ENCODE measurements around the gene DXO. TPM values are rescaled to one million over a fixed set of nuclear protein-coding genes. Genes with fewer than 3 reads are reported as not detected.
"Not testable (repeated sequence)": the region's sequence is repeated elsewhere in the genome, so short reads cannot be mapped to it uniquely, and the experiment has no call there.

Gene DXO
- total RNA-seq, 1 donor from 2014 or later = 8.4 TPM

DNA sequence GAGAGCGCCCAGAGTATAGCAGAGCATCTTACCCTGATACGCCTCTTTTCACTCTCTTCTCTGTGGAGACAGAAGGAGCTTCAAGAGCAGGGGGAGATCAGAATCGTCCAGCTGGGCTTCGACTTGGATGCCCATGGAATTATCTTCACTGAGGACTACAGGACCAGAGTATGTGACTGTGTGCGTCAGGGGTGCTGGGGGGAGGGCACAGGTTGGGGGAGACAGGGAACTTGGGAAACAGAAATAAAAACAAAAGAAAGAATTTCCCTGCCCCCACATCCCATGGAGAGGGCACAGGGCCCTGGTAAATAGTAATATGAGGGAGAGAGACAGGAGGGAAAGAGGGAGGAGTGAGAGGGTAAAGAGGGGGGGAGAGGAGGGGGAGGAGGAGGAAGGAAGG, 6.9 kb upstream of the DXO start:
- DNase-seq (ENCODE audit: low read depth) (no peak), FAIRE-seq (no peak)
- Histone ChIP-seq H3K27me3 (ENCODE audit: control insufficient read depth, insufficient read depth, low read length) (no peaks in the 10 kb centered on the region), H3K36me3 (ENCODE audit: control insufficient read depth, insufficient read depth, low read length) (no peaks in the 10 kb centered on the region), H3K4me3 (ENCODE audit: low read depth, low read length) (no peak overlapping the region)
- TF ChIP-seq, protein P1, sequence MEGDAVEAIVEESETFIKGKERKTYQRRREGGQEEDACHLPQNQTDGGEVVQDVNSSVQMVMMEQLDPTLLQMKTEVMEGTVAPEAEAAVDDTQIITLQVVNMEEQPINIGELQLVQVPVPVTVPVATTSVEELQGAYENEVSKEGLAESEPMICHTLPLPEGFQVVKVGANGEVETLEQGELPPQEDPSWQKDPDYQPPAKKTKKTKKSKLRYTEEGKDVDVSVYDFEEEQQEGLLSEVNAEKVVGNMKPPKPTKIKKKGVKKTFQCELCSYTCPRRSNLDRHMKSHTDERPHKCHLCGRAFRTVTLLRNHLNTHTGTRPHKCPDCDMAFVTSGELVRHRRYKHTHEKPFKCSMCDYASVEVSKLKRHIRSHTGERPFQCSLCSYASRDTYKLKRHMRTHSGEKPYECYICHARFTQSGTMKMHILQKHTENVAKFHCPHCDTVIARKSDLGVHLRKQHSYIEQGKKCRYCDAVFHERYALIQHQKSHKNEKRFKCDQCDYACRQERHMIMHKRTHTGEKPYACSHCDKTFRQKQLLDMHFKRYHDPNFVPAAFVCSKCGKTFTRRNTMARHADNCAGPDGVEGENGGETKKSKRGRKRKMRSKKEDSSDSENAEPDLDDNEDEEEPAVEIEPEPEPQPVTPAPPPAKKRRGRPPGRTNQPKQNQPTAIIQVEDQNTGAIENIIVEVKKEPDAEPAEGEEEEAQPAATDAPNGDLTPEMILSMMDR (IDR thresholded peaks at IDR 0.05; ENCODE audit: insufficient read depth, low read length, severe bottlenecking) = no peak

DNA sequence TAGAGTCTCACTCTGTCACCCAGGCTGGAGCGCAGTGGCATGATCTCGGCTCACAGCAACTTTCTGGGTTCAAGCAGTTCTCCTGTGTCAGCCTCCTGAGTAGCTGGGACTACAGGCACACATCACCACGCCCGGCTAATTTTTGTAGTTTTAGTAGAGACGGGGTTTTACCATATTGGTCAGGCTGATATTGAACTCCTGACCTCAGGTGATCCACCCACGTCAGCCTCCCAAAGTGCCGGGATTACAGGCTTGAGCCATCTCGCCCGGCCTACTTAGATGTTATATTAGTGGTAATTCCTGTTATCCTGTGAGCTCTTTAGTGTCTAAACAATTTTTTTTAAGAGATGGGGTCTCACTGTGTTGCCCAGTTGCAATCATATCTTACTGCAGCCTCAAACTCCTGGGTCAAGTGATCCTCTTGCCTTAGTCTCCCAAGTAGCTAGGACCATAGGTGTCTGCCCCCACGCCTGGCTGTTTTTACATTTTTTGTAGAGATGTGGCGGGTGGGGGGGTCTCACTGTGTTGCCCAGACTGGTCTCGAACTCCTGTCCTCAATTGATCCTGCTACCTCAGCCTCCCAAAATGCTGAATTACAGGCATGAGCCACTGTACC, 6.0 kb upstream of the DXO start:
- no peak overlapping the region for H3K4me3 ChIP-seq (ENCODE audit: low read depth, low read length)
- no peaks in the 10 kb centered on the region for H3K36me3 ChIP-seq (ENCODE audit: control insufficient read depth, insufficient read depth, low read length)
- H3K27me3 ChIP-seq (ENCODE audit: control insufficient read depth, insufficient read depth, low read length) = no peaks in the 10 kb centered on the region
- FAIRE-seq (no peak), DNase-seq (ENCODE audit: low read depth) (no peak)
- TF ChIP-seq, protein P1 (IDR thresholded peaks at IDR 0.05; ENCODE audit: insufficient read depth, low read length, severe bottlenecking) = no peak

DNA sequence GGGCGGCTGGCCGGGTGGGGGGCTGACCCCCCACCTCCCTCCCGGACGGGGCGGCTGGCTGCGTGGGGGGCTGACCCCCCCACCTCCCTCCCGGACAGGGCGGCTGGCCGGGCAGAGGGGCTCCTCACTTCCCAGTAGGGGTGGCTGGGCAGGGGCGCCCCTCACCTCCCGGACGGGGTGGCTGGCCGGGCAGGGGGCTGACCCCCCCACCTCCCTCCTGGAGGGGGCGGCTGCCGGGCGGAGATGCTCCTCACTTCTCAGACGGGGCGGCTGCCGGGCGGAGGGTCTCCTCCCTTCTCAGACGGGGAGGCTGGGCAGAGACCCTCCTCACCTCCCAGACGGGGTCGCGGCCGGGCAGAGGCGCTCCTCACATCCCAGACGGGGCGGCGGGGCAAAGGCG, 4.1 kb upstream of the DXO start:
- not testable (repeated sequence) for H3K36me3 ChIP-seq (ENCODE audit: control insufficient read depth, insufficient read depth, low read length); H3K27me3 ChIP-seq (ENCODE audit: control insufficient read depth, insufficient read depth, low read length); H3K4me3 ChIP-seq (ENCODE audit: low read depth, low read length); FAIRE-seq; DNase-seq (ENCODE audit: low read depth)

DNA sequence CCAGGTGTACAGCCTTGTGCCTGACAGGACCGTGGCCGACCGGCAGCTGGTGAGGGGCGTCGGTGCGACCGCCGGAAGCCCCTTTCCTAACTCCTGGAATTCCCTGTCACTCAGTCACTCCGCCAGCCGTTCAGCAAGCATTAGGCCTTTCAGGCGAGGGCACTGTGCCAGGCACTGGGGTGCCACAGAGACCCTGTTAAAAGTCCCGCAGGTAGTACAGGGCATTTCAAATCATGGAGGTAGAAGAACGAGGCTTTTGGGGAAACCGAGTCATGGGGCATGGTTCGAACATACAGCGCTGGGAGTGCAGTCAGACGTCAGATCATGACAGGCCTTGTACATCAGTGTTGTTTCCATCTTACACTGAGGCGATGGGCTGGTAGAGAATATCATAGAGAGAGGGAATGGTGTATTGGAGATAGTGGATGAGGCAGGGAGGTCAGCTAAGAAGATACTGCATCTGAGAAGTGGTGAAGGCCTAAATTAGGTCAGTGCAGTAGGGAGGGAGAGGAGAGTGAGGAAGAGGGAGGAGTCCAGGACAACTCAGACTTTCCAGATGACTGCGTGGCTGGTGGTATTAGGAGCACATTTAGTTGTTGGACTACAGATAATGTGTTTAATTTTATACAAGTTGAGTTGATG, 892 bp upstream of the DXO start:
- FAIRE-seq = no peak
- TF ChIP-seq, protein P1 (IDR thresholded peaks at IDR 0.05; ENCODE audit: insufficient read depth, low read length, severe bottlenecking) = no peak
- Histone ChIP-seq H3K36me3 (ENCODE audit: control insufficient read depth, insufficient read depth, low read length) (peaks cover 12% of the 10 kb centered on the region), H3K4me3 (ENCODE audit: low read depth, low read length) (peak overlapping the region; percentile 50), H3K27me3 (ENCODE audit: control insufficient read depth, insufficient read depth, low read length) (no peaks in the 10 kb centered on the region)
- peak; percentile 38 for DNase-seq (ENCODE audit: low read depth)

DNA sequence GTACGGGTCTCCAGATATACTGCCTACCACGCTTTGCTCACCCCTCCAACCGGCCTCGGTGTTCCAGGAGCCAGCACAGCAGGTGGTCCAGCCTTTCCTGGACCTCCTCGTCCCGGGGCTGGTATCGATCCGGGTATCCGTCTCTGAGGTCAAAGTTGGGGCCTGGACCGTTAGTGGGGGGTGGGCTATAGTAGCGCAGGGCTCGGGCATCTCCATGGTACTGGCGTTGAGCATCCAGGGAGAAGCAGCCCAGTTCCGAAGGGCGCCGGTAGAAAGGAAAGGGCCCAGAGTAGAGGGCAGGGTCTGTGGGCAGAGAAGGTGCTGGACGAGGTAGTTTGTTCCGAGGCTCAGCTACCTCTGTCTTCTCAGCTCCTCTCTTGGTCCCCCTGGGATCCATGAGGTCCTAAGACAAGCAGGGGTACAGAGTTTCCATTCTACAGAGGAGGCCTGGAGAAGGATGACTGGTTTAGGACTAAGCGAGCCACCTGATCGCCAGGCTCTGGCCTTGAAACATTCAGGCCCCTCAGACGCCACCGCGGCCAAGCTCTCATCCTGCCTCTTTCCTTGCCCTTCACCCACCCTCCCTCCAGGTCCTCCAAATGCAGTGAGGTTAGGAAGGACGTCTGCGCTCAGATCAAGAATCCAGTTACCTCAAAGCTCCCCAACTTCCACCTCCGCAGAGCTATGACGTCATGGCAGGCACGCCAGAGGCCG, 502 bp downstream of the DXO start:
- FAIRE-seq (no peak), DNase-seq (ENCODE audit: low read depth) (no peak)
- peaks cover 20% of the 10 kb centered on the region for H3K36me3 ChIP-seq (ENCODE audit: control insufficient read depth, insufficient read depth, low read length)
- peak overlapping the region; percentile 50 for H3K4me3 ChIP-seq (ENCODE audit: low read depth, low read length)
- TF ChIP-seq, protein P1 (IDR thresholded peaks at IDR 0.05; ENCODE audit: insufficient read depth, low read length, severe bottlenecking) = no peak
- no peaks in the 10 kb centered on the region for H3K27me3 ChIP-seq (ENCODE audit: control insufficient read depth, insufficient read depth, low read length)

DNA sequence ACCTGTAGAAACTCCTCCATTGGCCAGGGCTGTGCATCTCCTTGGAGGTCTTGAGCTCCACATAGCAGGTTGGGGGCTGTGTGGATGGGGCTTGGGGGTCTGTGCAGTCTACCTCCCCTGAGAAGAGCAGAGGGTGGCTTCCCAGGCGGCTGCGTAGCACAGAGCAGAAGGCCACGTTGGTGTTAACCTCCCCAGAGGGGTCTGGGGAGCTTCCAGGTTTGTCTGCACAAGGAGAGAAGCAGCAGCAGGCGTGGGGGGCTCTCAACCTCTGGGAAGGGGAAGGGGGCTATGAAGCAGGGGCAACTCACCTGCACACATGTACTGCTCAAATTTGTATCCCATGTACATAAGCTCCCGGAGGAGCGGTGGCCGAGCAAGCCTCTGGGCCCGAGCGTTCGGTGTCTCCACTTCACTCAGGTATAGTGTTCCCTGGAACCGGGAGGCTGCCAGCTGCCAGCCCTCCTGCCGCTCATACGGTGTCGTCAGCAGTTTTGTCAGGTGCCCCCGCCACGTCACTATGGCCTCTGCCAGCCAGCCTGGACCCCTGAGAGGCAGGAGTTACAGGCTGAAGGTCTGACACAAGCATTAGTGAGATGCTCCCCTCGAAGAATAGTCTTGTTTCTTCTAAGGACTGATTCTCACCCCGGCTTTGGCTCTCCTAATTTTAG, 1.2 kb downstream of the DXO start:
- Histone ChIP-seq H3K36me3 (ENCODE audit: control insufficient read depth, insufficient read depth, low read length) (peaks cover 20% of the 10 kb centered on the region), H3K4me3 (ENCODE audit: low read depth, low read length) (peak overlapping the region; percentile 50), H3K27me3 (ENCODE audit: control insufficient read depth, insufficient read depth, low read length) (no peaks in the 10 kb centered on the region)
- FAIRE-seq (no peak), DNase-seq (ENCODE audit: low read depth) (no peak)
- TF ChIP-seq, protein P1 (IDR thresholded peaks at IDR 0.05; ENCODE audit: insufficient read depth, low read length, severe bottlenecking) = no peak
